NCI-H748 (cell line): ENCODE data around the gene NRXN2.
"Not testable (repeated sequence)": the region's sequence is repeated elsewhere in the genome, so short reads cannot be mapped to it uniquely, and the experiment has no call there.

ENCODE experiments used
- DNase-seq: peaks from one replicate; lab custom pipeline; 2025; ENCODE audit not compliant: unreplicated experiment; lab: John Stamatoyannopoulos, UW

The NRXN2 gene

GRCh38 chr11:64677441-64678023, 45.5 kb downstream of the NRXN2 start:
- DNase-seq, result no peak

- no peak for DNase-seq
Measured at GRCh38 chr11:64676261-64676615, 46.8 kb downstream of the NRXN2 start.

- no peak for DNase-seq
Measured at GRCh38 chr11:64675450-64676260, 47.3 kb downstream of the NRXN2 start.

GRCh38 chr11:64674774-64675173, 48.2 kb downstream of the NRXN2 start:
- DNase-seq, result no peak

GRCh38 chr11:64673279-64673678, 49.7 kb downstream of the NRXN2 start:
- no peak for DNase-seq

- DNase-seq, result no peak
Measured at GRCh38 chr11:64672875-64673274, 50.1 kb downstream of the NRXN2 start.

- no peak for DNase-seq
Measured at GRCh38 chr11:64670975-64671374, 52.0 kb downstream of the NRXN2 start.

GRCh38 chr11:64667154-64667745, 55.7 kb downstream of the NRXN2 start:
- no peak for DNase-seq

- DNase-seq, result peak; percentile 11
Measured at GRCh38 chr11:64665411-64665821, 57.6 kb downstream of the NRXN2 start.

GRCh38 chr11:64664236-64664870, 58.6 kb downstream of the NRXN2 start:
- not testable (repeated sequence) for DNase-seq

- DNase-seq, result no peak
Measured at GRCh38 chr11:64663656-64664055, 59.3 kb downstream of the NRXN2 start.

GRCh38 chr11:64661614-64662013, 61.4 kb downstream of the NRXN2 start:
- DNase-seq, result no peak

- DNase-seq, result no peak
Measured at GRCh38 chr11:64661146-64661545, 61.9 kb downstream of the NRXN2 start.

GRCh38 chr11:64660706-64661105, 62.3 kb downstream of the NRXN2 start:
- no peak for DNase-seq

- DNase-seq, result no peak
Measured at GRCh38 chr11:64660205-64660604, 62.8 kb downstream of the NRXN2 start.

GRCh38 chr11:64659417-64660144, 63.4 kb downstream of the NRXN2 start:
- DNase-seq, result no peak

GRCh38 chr11:64658265-64658664, 64.7 kb downstream of the NRXN2 start:
- no peak for DNase-seq

- DNase-seq, result no peak
Measured at GRCh38 chr11:64656862-64657261, 66.1 kb downstream of the NRXN2 start.

GRCh38 chr11:64655941-64656601, 66.9 kb downstream of the NRXN2 start:
- no peak for DNase-seq

- no peak for DNase-seq
Measured at GRCh38 chr11:64654958-64655541, 67.9 kb downstream of the NRXN2 start.
